Activated T-cell treated with anti-CD3 and anti-CD28 coated beads, Interleukin-2, amount 50 U/mL, for 4 hours (primary cell): ENCODE data around the gene SLC16A8. TPM values are rescaled to one million over a fixed set of nuclear protein-coding genes. Genes with fewer than 3 reads are reported as not detected.
A peak's percentile ranks its signal among the peaks of the same experiment; 100 is the strongest.
"Not testable (repeated sequence)": the region's sequence is repeated elsewhere in the genome, so short reads cannot be mapped to it uniquely, and the experiment has no call there.

Experiments
- ATAC-seq, 2 donors: fragments of 200-7000 bp; cut with Tn5 transposase; one replicate each; pipeline ENCODE4 v1.10.0; 2021
- DNase-seq: peaks from one replicate; pipeline ENCODE4 v3.0.0-alpha.2; 2020
- H3K27me3 Mint-ChIP-seq: one replicate; pipeline ENCODE4 v1.8.0; 2021; ENCODE audit warnings: low read depth, mixed read lengths
- H3K36me3 Mint-ChIP-seq: one replicate; pipeline ENCODE4 v1.8.0; 2022; ENCODE audit warnings: mixed read lengths; ENCODE audit not compliant: insufficient read depth
- H3K4me1 Mint-ChIP-seq: one replicate; pipeline ENCODE4 v1.8.0; 2021; ENCODE audit warnings: low read depth, mixed read lengths
- H3K4me3 Mint-ChIP-seq: one replicate; pipeline ENCODE4 v1.8.0; 2021; ENCODE audit warnings: mild to moderate bottlenecking, moderate library complexity, mixed read lengths
- H3K9me3 Mint-ChIP-seq: one replicate; pipeline ENCODE4 v1.8.0; 2021; ENCODE audit warnings: mixed read lengths
- total RNA-seq, 3 donors: library from RNA; stranded (reverse); gene quantifications; one replicate each; pipeline ENCODE4 v1.2.1, GENCODE V29; 2021

Gene SLC16A8
- total RNA-seq, 3 donors from 2014 or later = not detected

DNA sequence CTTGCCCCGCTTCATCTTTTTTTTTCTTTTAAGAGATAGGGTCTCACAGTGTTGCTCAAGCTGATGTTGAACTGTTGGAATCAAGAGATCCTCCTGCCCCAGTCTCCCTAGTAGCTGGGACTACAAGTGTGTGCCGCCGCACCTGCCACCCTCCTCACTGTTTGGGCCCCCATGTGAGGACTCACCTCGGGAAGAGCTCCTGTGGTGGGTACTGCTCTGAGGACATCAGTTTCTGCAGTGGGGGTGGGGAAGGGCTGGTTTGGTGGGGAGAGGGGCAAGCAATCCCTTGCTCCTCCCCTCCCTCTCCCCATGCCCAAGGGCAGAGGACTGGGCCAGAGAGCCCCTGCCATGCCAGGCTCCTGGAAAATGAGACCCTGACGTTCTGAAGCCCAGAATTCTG, 1.5 kb upstream of the SLC16A8 start:
- Mint-ChIP-seq H3K36me3 (peaks cover 2% of the 10 kb centered on the region), H3K4me1 (no peaks in the 10 kb centered on the region), H3K9me3 (no peaks in the 10 kb centered on the region), H3K4me3 (no peak overlapping the region), H3K27me3 (peaks cover 29% of the 10 kb centered on the region)
- DNase-seq = no peak
- no peak for ATAC-seq

DNA sequence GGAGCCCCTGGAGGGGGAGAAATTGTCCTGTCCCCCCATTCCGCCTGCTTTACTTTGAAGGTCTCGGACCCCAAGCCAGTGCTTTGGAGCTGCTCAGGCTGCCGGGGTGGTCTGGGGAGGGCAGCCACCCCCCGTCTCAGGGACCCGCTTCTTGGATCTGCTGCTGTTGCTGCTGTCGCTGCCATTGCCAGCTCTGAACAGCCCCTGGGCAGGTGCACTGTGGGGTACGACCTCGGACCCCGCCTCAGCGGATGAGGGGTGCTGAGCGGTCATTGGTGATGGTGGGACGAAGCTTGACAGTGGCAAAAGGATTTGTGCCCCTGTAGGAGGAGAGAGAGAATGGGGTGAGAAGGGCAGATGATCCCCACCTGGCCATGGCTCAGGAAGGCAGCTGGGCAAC, 1.1 kb upstream of the SLC16A8 start:
- DNase-seq (no peak), ATAC-seq (no peak)
- H3K36me3 Mint-ChIP-seq = peaks cover 2% of the 10 kb centered on the region
- H3K27me3 Mint-ChIP-seq = peaks cover 28% of the 10 kb centered on the region
- H3K4me1 Mint-ChIP-seq = no peaks in the 10 kb centered on the region
- no peak overlapping the region for H3K4me3 Mint-ChIP-seq
- H3K9me3 Mint-ChIP-seq = no peaks in the 10 kb centered on the region

DNA sequence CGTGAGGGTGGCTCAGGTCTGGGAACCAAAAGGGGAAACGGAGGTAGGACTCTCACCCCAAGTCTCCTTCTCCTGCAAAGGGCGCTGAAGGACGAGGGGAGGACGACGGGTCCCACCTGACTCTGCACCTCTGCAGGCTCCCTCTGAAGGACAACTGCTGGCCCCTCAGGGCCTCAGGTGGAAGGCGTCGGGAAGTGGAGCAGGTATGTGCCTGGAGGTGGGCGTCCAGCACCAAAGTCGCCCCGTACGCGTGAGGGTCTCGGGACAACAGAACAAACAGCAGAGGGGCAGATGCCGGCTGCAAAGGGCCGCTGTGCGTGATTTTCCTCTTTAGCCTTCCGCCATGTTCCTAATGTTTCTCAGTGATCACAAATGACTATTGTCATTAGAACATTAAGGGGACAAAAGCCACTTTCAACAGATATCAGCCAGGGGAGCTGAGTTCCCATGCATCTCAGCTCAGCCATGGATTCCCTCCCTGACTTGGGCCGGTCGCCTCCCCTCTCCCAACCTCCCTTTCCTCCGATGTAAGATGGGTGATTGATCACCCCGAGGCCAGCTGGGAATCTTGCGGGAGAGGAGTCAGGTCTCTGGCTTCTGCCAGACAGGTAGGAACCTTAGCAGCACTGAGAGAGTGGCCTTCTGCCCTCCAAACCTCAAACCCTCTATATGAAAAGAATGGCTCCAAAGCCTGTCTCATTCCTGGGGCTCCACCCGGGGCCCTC, 836 bp downstream of the SLC16A8 start:
- Mint-ChIP-seq H3K4me1 (no peaks in the 10 kb centered on the region), H3K36me3 (peaks cover 2% of the 10 kb centered on the region), H3K4me3 (no peak overlapping the region), H3K9me3 (no peaks in the 10 kb centered on the region), H3K27me3 (peaks cover 29% of the 10 kb centered on the region)
- no peak for ATAC-seq
- no peak for DNase-seq

- DNase-seq (no peak), ATAC-seq (peak in 1 of 2 donors; percentile 51)
- H3K9me3 Mint-ChIP-seq = no peaks in the 10 kb centered on the region
- no peak overlapping the region for H3K4me3 Mint-ChIP-seq
- no peaks in the 10 kb centered on the region for H3K4me1 Mint-ChIP-seq
- no peaks in the 10 kb centered on the region for H3K36me3 Mint-ChIP-seq
- H3K27me3 Mint-ChIP-seq = peaks cover 22% of the 10 kb centered on the region
These were observed 1.8 kb downstream of the SLC16A8 start for GRCh38 chr22:38081941-38082828.

DNA sequence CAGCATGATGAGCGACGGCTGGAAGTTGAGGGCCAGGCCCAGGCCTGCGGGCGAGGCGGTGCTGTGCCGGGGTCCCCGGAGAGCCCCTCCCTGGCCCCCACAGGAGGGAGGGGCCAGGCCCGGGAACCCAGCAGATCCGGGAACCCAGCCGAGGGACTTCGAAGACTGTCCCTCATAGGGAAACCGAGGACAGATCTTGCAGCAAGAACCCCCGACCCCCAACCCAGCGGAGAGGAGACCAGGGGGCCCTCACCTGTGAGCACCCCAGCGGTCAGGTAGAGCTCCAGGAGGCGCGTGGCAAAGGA, 2.4 kb downstream of the SLC16A8 start:
- Mint-ChIP-seq H3K27me3 (peaks cover 22% of the 10 kb centered on the region), H3K4me1 (no peaks in the 10 kb centered on the region), H3K9me3 (no peaks in the 10 kb centered on the region), H3K4me3 (no peak overlapping the region), H3K36me3 (no peaks in the 10 kb centered on the region)
- ATAC-seq (no peak), DNase-seq (no peak)

GRCh38 chr22:38080850-38081635, 2.9 kb downstream of the SLC16A8 start:
- no peaks in the 10 kb centered on the region for H3K4me1 Mint-ChIP-seq
- H3K4me3 Mint-ChIP-seq = no peak overlapping the region
- ATAC-seq (peak; percentile 54 to 65), DNase-seq (no peak)
- no peaks in the 10 kb centered on the region for H3K9me3 Mint-ChIP-seq
- H3K36me3 Mint-ChIP-seq = no peaks in the 10 kb centered on the region
- peaks cover 22% of the 10 kb centered on the region for H3K27me3 Mint-ChIP-seq

GRCh38 chr22:38080474-38080849, 3.5 kb downstream of the SLC16A8 start:
- ATAC-seq = no peak
- Mint-ChIP-seq H3K27me3 (peaks cover 22% of the 10 kb centered on the region), H3K4me1 (no peaks in the 10 kb centered on the region), H3K9me3 (no peaks in the 10 kb centered on the region), H3K4me3 (no peak overlapping the region), H3K36me3 (no peaks in the 10 kb centered on the region)
- no peak for DNase-seq

- H3K27me3 Mint-ChIP-seq = peaks cover 22% of the 10 kb centered on the region
- H3K36me3 Mint-ChIP-seq = no peaks in the 10 kb centered on the region
- H3K4me1 Mint-ChIP-seq = no peaks in the 10 kb centered on the region
- DNase-seq = no peak
- H3K9me3 Mint-ChIP-seq = no peaks in the 10 kb centered on the region
- ATAC-seq = no peak
- H3K4me3 Mint-ChIP-seq = no peak overlapping the region
These were observed 4.2 kb downstream of the SLC16A8 start for GRCh38 chr22:38079804-38080203.

GRCh38 chr22:38079208-38079607, 4.8 kb downstream of the SLC16A8 start:
- H3K36me3 Mint-ChIP-seq, DNase-seq, ATAC-seq: not testable (repeated sequence)

DNA sequence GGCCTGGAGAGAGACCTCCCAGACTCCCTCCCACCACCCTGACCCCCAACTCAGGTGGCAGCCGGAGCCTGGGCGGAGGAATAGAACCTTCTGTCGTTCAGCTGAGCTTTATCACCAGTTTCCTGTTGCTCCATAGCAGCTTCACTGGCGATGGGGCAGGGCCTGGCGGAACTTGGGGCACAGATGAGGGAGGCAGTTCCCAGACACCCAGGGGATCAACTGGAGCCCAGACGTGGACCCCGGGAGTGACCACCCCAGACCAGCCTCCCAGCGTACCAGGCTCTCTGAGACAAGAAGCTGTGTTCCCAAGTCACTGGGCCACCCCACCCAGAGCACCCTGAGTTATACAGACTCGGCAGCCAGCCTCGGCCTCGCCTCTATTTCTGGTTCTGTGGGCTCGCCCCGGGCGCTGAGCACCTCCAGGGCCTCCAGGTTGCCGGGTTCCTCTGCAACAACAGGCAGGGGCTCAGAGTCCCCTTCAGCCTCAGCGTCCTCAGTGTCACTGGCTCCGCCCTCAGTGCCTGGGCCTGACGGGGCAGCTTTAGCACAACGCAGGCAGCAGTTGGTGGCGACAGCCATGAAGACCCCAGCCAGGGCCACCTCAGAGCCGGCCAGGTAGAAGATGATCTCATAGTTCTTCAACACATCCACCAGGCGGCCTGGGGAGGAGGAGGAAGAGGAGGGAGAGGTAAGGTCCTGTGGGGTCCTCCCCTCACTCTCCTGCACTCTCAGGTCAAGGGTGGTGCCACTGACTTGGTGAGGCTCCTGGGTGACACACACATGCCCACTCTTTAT, 5.7 kb downstream of the SLC16A8 start:
- Mint-ChIP-seq H3K4me3 (no peak overlapping the region), H3K27me3 (peaks cover 19% of the 10 kb centered on the region), H3K4me1 (no peaks in the 10 kb centered on the region), H3K36me3 (peaks cover 1% of the 10 kb centered on the region), H3K9me3 (no peaks in the 10 kb centered on the region)
- DNase-seq = no peak
- ATAC-seq = no peak

More at GRCh38 chr22:38079208-38079607, 4.8 kb downstream of the SLC16A8 start:
- not testable (repeated sequence) for H3K4me1 Mint-ChIP-seq, H3K4me3 Mint-ChIP-seq, H3K9me3 Mint-ChIP-seq
- peaks cover 22% of the 10 kb centered on the region for H3K27me3 Mint-ChIP-seq

GRCh38 chr22:38077595-38077994, 6.4 kb downstream of the SLC16A8 start:
- no peaks in the 10 kb centered on the region for H3K9me3 Mint-ChIP-seq

GRCh38 chr22:38077096-38077495, 6.9 kb downstream of the SLC16A8 start:
- ATAC-seq = no peak
- no peaks in the 10 kb centered on the region for H3K9me3 Mint-ChIP-seq
- no peaks in the 10 kb centered on the region for H3K4me1 Mint-ChIP-seq
- peaks cover 1% of the 10 kb centered on the region for H3K36me3 Mint-ChIP-seq
- peaks cover 14% of the 10 kb centered on the region for H3K27me3 Mint-ChIP-seq
- no peak for DNase-seq
- H3K4me3 Mint-ChIP-seq = no peak overlapping the region

More at GRCh38 chr22:38077595-38077994, 6.4 kb downstream of the SLC16A8 start:
- DNase-seq = no peak
- H3K36me3 Mint-ChIP-seq = peaks cover 1% of the 10 kb centered on the region
- no peak overlapping the region for H3K4me3 Mint-ChIP-seq
- peaks cover 14% of the 10 kb centered on the region for H3K27me3 Mint-ChIP-seq
- no peak for ATAC-seq
- no peaks in the 10 kb centered on the region for H3K4me1 Mint-ChIP-seq

- H3K4me3 Mint-ChIP-seq = no peak overlapping the region
- no peak for DNase-seq
- H3K27me3 Mint-ChIP-seq = peaks cover 10% of the 10 kb centered on the region
- H3K36me3 Mint-ChIP-seq = peaks cover 1% of the 10 kb centered on the region
- H3K9me3 Mint-ChIP-seq = no peaks in the 10 kb centered on the region
- no peaks in the 10 kb centered on the region for H3K4me1 Mint-ChIP-seq
- no peak for ATAC-seq
These were observed 8.0 kb downstream of the SLC16A8 start for GRCh38 chr22:38075961-38076360.
